ENCODE measurements around the gene SSR4.

SSR4 gene

DNA sequence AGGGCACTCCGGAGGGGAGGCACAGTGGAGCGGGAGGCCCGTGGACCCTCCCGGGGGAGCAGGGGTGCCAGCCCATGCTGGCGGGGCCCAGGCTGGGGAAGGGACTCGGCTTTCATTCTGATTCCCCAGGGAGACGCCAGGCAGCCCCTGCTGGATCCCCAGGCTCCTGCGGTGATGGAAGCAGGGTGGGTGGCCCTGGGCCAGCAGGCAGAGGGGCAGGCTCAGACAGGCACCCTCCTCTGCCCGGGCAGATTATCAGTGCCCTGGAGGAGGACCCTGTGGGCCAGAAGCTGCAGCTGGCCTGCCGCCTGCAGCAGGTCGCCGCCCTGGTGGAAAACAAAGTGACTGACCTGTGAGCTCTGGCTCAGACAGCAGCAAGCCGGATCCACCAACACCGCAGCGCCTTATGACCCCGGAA, 15.8 kb upstream of the SSR4 start:
- H3K4me3 ChIP-seq (replicated peaks in 1 of 2; ENCODE audit: low read depth in 2 of 2, low read length in 2 of 2), result no peak overlapping the region
- TF ChIP-seq, protein P1, sequence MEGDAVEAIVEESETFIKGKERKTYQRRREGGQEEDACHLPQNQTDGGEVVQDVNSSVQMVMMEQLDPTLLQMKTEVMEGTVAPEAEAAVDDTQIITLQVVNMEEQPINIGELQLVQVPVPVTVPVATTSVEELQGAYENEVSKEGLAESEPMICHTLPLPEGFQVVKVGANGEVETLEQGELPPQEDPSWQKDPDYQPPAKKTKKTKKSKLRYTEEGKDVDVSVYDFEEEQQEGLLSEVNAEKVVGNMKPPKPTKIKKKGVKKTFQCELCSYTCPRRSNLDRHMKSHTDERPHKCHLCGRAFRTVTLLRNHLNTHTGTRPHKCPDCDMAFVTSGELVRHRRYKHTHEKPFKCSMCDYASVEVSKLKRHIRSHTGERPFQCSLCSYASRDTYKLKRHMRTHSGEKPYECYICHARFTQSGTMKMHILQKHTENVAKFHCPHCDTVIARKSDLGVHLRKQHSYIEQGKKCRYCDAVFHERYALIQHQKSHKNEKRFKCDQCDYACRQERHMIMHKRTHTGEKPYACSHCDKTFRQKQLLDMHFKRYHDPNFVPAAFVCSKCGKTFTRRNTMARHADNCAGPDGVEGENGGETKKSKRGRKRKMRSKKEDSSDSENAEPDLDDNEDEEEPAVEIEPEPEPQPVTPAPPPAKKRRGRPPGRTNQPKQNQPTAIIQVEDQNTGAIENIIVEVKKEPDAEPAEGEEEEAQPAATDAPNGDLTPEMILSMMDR (IDR thresholded peaks at IDR 0.05; ENCODE audit: low read depth, low read length), result no peak
- no peak for DNase-seq (ENCODE audit: low read depth in 2 of 2)

DNA sequence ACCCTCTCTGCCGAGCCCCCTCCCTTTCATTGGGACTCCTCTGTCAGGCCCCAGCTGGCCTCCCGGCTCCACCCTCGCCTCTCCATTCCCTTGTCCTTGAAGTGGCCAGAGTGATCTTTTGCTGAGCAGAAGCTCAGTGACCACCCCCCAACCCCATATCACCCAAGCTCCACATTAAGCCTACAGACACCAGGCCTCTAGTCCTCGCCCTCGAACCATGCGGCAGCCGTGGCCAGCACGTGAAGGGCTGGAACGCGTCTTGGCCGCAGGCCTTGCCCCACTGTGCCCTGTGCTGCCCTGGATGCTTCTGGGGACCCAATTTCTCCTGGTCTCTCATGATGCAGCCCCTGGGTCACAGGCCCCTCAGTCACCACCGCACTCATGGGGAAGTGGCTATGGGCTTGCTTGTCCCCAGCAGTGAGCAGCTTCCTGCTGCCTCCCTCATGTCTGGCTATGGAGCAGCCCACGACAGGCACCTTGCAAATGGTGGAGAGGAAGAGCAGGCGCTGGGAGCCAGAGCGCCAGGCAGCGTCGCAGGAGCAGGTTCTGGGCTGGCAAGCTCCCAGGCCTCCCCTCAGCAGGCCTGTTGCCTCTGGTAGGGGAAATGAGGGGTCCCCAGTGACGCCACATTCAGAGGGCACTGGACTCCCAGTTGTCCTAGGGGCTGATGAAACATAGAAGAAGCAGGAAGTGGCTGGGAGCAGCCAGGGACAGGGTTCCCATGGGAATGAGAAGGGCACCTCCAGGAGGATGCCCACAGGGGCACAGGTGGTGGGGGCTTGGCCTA, 14.4 kb upstream of the SSR4 start:
- no peak overlapping the region for H3K4me3 ChIP-seq (replicated peaks in 1 of 2; ENCODE audit: low read depth in 2 of 2, low read length in 2 of 2)

DNA sequence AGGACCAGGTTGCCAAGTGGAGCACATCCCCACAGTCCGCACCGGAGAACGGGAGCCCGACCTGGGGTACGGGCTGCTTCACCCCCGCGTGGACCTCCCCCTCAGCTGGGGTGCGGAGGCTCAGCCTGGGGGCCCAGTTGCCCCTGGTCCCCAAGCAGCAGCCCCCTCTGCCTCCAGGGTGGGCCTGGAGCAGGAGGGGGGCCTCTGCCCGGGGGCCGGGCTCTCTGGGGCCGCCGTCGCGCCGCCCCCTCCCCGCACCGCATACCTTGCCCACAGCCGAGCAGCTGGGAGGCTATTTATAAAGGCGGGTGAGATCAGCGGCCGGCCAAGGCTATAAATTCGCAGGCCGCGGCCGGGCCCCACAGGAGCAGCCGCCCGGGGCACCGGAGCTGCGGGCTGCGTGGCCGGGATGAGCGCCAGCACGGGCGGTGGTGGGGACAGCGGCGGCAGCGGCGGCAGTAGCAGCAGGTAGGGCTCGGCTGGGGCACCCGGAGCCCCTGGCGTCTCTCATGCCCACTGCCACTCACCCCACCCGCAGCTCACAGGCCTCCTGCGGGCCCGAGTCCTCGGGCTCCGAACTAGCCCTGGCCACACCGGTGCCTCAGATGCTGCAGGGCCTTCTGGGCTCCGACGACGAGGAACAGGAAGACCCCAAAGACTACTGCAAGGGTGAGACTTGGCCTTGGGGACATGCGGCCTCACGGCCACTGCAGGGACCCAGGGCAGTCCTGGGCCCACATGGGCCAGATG, 13.6 kb upstream of the SSR4 start, which contains the start of gene SRPK3:
SRPK3 (plus strand) TSS at position 364 of the 750 bp plus-strand sequence; CDS start at position 410, 46 bp downstream.
- DNase-seq (ENCODE audit: low read depth in 2 of 2), result no peak
- H3K4me3 ChIP-seq (replicated peaks in 1 of 2; ENCODE audit: low read depth in 2 of 2, low read length in 2 of 2), result no peak within 1 kb of the TSS
- TF ChIP-seq, protein P1 (IDR thresholded peaks at IDR 0.05; ENCODE audit: low read depth, low read length), result no peak

More for the DNA sequence above, 14.4 kb upstream of the SSR4 start:
- TF ChIP-seq, protein P1 (IDR thresholded peaks at IDR 0.05; ENCODE audit: low read depth, low read length), result no peak
- DNase-seq (ENCODE audit: low read depth in 2 of 2), result no peak

DNA sequence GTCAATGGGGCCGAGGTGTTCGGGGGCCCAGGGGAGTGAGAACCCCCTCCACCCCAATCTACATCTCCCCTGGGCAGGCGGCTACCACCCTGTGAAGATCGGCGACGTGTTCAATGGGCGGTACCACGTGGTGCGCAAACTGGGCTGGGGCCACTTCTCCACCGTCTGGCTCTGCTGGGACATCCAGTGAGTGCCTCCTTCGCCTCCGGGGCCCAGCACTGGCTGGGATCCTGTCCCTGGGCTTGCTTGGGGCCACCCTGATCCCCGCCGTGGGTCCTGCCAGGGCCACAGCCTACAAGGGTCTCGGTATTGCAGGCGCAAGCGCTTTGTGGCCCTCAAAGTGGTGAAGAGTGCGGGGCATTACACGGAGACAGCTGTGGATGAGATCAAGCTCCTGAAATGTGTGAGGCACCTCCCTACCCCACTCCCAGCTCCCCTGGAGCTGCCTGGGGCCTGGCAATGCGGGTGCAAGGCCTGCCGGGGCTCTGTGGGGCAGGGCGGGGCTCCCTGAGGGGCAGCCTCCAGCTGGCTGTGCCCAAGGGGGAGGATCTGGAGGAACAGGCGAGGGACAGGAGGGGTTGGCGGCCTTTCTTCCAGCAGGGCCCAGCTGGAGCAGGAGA, 12.9 kb upstream of the SSR4 start:
- H3K4me3 ChIP-seq (replicated peaks in 1 of 2; ENCODE audit: low read depth in 2 of 2, low read length in 2 of 2), result no peak overlapping the region
- DNase-seq (ENCODE audit: low read depth in 2 of 2), result no peak
- TF ChIP-seq, protein P1 (IDR thresholded peaks at IDR 0.05; ENCODE audit: low read depth, low read length), result no peak

DNA sequence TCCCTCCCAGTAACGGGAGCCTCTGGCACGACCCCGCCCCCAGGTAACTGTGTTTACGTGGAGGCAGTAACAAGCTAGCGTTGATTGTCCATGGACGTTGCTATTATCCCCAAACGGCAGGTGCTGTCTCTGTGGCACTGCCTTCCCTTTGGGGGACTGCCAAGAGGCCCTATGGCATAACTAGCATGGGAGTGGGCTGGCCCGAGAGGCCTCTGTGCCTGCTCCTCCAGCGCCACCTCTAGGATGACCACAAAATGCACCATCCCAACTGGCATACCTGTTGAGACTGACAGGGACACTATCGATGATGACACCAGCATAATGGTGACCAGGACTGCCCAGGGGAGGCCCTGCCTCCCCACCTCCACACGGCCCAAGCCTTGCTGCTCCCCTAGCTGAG, 12.2 kb upstream of the SSR4 start:
- no peak for DNase-seq (ENCODE audit: low read depth in 2 of 2)
- TF ChIP-seq, protein P1 (IDR thresholded peaks at IDR 0.05; ENCODE audit: low read depth, low read length), result no peak
- H3K4me3 ChIP-seq (replicated peaks in 1 of 2; ENCODE audit: low read depth in 2 of 2, low read length in 2 of 2), result no peak overlapping the region

DNA sequence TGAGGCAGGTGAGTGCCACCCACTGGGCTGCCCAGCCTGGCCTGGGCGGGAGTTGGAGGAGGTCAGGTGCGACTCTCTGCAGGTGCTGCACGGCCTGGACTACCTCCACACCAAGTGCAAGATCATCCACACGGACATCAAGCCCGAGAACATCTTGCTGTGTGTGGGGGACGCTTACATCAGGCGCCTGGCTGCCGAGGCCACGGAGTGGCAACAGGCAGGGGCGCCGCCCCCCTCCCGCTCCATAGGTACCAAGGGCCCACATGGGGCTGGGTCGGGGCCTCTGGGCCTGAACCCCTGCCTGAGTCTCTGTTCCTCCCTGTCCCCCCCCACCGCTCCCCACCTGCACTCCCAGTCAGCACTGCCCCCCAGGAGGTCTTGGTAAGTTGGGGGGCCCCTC, 11.6 kb upstream of the SSR4 start:
- DNase-seq (ENCODE audit: low read depth in 2 of 2), result no peak
- no peak overlapping the region for H3K4me3 ChIP-seq (replicated peaks in 1 of 2; ENCODE audit: low read depth in 2 of 2, low read length in 2 of 2)
- TF ChIP-seq, protein P1 (IDR thresholded peaks at IDR 0.05; ENCODE audit: low read depth, low read length), result no peak

Data from cardiac fibroblast (primary cell).